ENCODE measurements around the gene MANSC4.
A peak's percentile ranks its signal among the peaks of the same experiment; 100 is the strongest.

MANSC4 gene

GRCh38 chr12:27821259-27821973 is 41.4 kb upstream of the MANSC4 start:
- TF ChIP-seq ZFX (IDR thresholded peaks at IDR 0.05), result no peak
- TF ChIP-seq CTCF (conservative IDR thresholded peaks at IDR 0.05), result peak; percentile 90
- no peak overlapping the region for H3K27ac ChIP-seq

- TF ChIP-seq CTCF (conservative IDR thresholded peaks at IDR 0.05) (no peak), ZFX (IDR thresholded peaks at IDR 0.05) (no peak)
- H3K27ac ChIP-seq, result no peak overlapping the region
Observed at GRCh38 chr12:27820564-27820963, 40.5 kb upstream of the MANSC4 start.

- TF ChIP-seq CTCF (conservative IDR thresholded peaks at IDR 0.05) (no peak), ZFX (IDR thresholded peaks at IDR 0.05) (no peak)
Observed at GRCh38 chr12:27818401-27818918, 38.4 kb upstream of the MANSC4 start.

GRCh38 chr12:27817766-27818165 is 37.7 kb upstream of the MANSC4 start:
- no peak overlapping the region for H3K27ac ChIP-seq
- TF ChIP-seq CTCF (conservative IDR thresholded peaks at IDR 0.05), result no peak
- TF ChIP-seq ZFX (IDR thresholded peaks at IDR 0.05), result no peak

More at GRCh38 chr12:27818401-27818918, 38.4 kb upstream of the MANSC4 start:
- H3K27ac ChIP-seq, result no peak overlapping the region

GRCh38 chr12:27814851-27815591 is 35.0 kb upstream of the MANSC4 start:
- H3K27ac ChIP-seq, result no peak overlapping the region; the same call in 1 of the 2 replicates
- TF ChIP-seq CTCF (conservative IDR thresholded peaks at IDR 0.05), result no peak
- no peak for TF ChIP-seq ZFX (IDR thresholded peaks at IDR 0.05)

GRCh38 chr12:27814411-27814810 is 34.4 kb upstream of the MANSC4 start:
- TF ChIP-seq ZFX (IDR thresholded peaks at IDR 0.05) (no peak), CTCF (conservative IDR thresholded peaks at IDR 0.05) (no peak)
- no peak overlapping the region for H3K27ac ChIP-seq

- TF ChIP-seq ZFX (IDR thresholded peaks at IDR 0.05) (no peak), CTCF (conservative IDR thresholded peaks at IDR 0.05) (no peak)
- H3K27ac ChIP-seq, result no peak overlapping the region
Observed at GRCh38 chr12:27812502-27812901, 32.5 kb upstream of the MANSC4 start.

Measured in C4-2B (cell line).